SKM-1 (cell line): ENCODE measurements around the gene AP1S3.
"Not testable (repeated sequence)": the region's sequence is repeated elsewhere in the genome, so short reads cannot be mapped to it uniquely, and the experiment has no call there.

Experiments
- DNase-seq: peaks from one replicate; lab custom pipeline; 2025; ENCODE audit not compliant: unreplicated experiment; lab: John Stamatoyannopoulos, UW

AP1S3 gene

GRCh38 chr2:223853425-223853837 lies 16.0 kb upstream of the AP1S3 start:
- DNase-seq, result no peak

- DNase-seq, result no peak
Observed at GRCh38 chr2:223852281-223852795, 15.0 kb upstream of the AP1S3 start.

GRCh38 chr2:223847410-223847809 lies 10.0 kb upstream of the AP1S3 start:
- no peak for DNase-seq

GRCh38 chr2:223846515-223846914 lies 9.1 kb upstream of the AP1S3 start:
- no peak for DNase-seq

DNA sequence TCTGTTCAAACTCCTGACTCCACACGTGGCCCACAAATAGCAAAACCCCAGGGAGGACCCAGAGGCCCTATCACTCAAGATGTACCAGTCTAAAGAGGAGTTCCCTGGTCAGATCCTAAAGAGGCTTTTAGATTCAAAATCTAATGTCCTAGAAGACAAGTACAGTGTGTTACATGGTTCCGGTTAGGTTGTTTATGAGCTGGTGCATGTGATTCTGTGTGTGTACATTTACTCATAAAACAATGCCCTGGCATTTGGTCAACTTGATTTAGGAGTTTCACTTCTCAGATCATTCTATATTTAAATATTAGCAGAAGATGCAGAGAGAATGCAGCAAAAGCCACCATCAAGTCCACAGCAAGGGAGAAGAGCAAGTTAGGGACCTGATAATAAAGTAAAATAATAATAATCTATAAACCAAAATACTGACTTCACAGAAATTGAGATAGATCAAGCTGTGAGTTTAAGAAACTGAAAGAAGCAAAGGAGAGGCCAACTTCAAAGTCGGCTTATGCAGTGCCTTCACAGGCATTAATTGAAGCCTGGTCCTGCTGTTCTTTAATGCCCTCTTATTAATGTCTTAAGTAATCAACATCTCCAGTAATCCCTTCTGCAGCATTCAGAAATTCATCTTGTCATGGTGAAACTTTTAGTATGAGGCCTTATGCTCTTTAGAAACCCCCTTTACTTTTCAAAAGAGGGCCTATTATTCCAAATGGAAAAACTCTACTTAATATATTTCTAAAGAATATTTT lies 4.2 kb upstream of the AP1S3 start:
- no peak for DNase-seq

GRCh38 chr2:223835701-223836532 lies 1.5 kb downstream of the AP1S3 start:
- peak; percentile 10 for DNase-seq

DNA sequence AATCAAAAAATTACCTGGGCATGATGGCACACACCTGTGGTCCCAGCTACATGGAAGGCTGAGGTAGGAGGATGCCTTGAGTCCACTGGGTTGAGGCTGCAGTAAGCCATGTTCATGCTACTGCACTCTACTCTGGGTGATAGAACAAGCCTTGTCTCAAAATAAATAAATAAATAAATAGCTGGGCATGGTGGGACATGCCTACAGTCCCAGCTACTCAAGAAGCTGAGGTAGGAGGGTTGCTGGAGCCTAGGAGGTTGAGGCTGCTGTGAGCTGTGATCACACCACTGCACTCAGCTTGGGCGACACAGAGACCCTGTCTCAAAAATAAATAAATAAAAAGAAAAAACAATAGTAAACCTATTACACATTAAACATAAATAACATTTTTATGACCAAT lies 3.0 kb downstream of the AP1S3 start:
- no peak for DNase-seq

GRCh38 chr2:223832241-223832903 lies 5.0 kb downstream of the AP1S3 start:
- DNase-seq, result no peak

- DNase-seq, result no peak
Observed at GRCh38 chr2:223829128-223829527, 8.3 kb downstream of the AP1S3 start.

DNA sequence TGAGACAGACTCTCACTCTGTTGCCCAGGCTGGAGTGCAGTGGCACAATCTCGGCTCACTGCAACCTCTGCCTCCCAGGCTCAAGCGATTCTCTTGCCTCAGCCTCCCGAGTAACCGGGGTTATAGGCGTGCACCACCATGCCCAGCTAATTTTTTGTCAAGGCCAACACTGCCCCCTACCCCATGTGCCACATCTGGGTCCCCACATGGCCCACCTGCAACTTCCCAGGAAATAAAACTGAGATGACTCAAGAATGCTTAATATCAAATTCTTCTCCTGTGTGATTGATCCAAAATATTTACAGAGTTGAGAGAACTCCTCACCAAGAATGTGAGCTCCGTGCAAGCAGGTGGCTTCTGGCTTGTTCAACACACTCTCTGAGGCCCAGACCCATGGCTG lies 9.1 kb downstream of the AP1S3 start:
- DNase-seq, result no peak

DNA sequence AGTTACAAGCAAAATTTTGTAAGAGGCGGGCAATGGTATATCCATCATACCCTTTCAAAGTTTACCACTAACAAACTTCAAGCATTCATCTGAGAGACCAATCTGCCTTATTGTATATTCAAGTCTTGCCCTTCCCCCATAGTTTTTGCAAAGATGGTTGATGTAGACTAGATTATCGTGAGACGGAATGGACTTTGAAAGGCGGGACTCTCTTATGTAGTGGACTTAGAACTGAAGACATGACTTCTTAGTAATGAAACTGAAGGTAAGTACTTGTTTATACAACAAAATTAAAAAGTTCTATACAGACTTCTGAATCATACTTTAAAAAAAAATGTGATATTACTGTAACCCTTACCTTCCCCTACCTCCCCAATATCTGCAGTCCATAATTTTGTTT lies 10.4 kb downstream of the AP1S3 start:
- DNase-seq, result no peak

- DNase-seq, result no peak
Observed at GRCh38 chr2:223824301-223824700, 13.1 kb downstream of the AP1S3 start.

DNA sequence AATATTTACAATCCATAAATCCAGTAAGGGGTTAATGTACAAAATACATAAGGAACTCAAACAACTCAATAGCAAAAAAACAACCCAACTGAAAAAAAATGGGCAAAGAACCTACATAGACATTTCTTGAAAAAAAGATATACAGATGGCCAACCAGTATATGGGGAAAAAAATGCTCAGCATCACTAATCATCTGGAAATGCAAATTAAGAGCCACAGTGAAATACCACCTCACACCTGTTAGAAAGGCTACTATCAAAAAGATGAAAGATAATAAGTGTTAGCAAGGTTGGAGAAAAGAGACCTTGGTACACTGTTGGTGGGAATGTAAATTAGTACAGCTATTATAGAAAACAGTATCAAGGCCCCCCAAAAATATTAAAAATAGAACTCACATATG lies 14.6 kb downstream of the AP1S3 start:
- DNase-seq, result no peak

DNA sequence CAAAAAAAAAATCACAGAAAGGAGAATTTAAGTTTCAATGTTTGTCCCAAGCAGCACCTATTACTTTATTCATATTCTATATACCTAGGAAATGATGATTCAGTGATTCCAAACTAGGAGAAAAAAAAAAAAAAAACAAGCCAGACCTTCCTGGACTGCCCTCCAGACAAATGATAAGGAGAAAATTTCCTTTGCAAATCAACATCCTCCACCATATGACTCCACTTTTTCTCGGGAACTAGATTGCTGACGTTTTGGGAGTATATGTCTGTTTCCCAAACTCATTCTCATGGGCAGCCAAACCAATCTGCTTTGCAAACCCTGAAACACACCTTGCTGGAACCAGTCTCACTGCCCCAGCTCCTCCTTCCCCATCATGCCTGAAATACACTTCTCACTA lies 16.8 kb downstream of the AP1S3 start:
- no peak for DNase-seq

- DNase-seq, result no peak
Observed at GRCh38 chr2:223819891-223820290, 17.5 kb downstream of the AP1S3 start.

GRCh38 chr2:223815884-223816570 lies 21.4 kb downstream of the AP1S3 start:
- no peak for DNase-seq

- no peak for DNase-seq
Observed at GRCh38 chr2:223815186-223815883, 22.0 kb downstream of the AP1S3 start.

GRCh38 chr2:223814764-223815163 lies 22.6 kb downstream of the AP1S3 start:
- not testable (repeated sequence) for DNase-seq

GRCh38 chr2:223813329-223813728 lies 24.1 kb downstream of the AP1S3 start:
- no peak for DNase-seq

DNA sequence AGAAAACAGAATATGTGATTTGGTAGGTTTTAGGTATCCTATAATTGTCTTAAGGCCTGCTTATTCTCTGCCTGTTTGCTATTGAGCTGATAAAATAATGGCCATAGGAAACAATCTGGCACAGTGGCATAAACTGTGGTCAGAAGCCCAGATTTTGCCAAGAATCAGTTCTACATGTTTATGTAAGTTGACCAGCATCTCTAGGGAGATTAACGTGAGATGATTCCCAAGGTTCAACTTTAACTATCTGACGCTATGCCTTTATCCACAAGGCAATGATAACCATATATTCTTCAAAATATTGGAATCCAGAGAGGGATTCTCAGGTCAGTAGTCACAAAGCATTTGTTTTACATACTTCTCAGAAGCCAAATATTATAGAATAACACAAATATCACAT lies 25.6 kb downstream of the AP1S3 start:
- DNase-seq, result no peak
